Caco-2 (cell line): Measurements from ENCODE around the gene GALNT17. TPM values are rescaled to one million over a fixed set of nuclear protein-coding genes. Genes with fewer than 3 reads are reported as not detected.

Experiments
- BruUV-seq: library from RNA; stranded (reverse); fragments of 400-500 nt; replicated peaks from 2 replicates; lab custom pipeline; 2021; lab: Mats Ljungman, UMichigan
- CTCF ChIA-PET: fragments of 300-600 bp; sonication (Branson Sonifier 250); formaldehyde crosslinking; loops from one replicate; lab custom pipeline; 2022; ENCODE audit warnings: antibody characterized with exemption; lab: Charles Lee
- POLR2A ChIA-PET: fragments of 300-600 bp; sonication (Branson Sonifier 250); formaldehyde crosslinking; loops from one replicate; lab custom pipeline; 2022; ENCODE audit warnings: antibody characterized with exemption; lab: Charles Lee
- DNase-seq, 2 experiments: peaks; one replicate each; pipeline versions ENCODE4 v3.0.0 to v3.0.0-alpha.2; 2020 to 2022
- H3K27me3 ChIP-seq: replicated peaks from 2 replicates; pipeline ENCODE4 v1.6.0; 2011; ENCODE audit warnings: low read length; ENCODE audit not compliant: control insufficient read depth, insufficient read depth
- H3K36me3 ChIP-seq: 2 replicates; pipeline ENCODE4 v1.5.1; 2011; ENCODE audit warnings: low read length; ENCODE audit not compliant: control insufficient read depth, insufficient read depth
- H3K4me1 ChIP-seq: fragments of 250-450 bp; sonication (Bioruptor Pico); 2 replicates; pipeline ENCODE4 v1.5.1; 2020; ENCODE audit warnings: mild to moderate bottlenecking
- H3K4me3 ChIP-seq: 2 replicates; pipeline ENCODE4 v1.5.1; 2011; ENCODE audit warnings: low read depth, mild to moderate bottlenecking, control low read depth, low read length
- H3K9me3 ChIP-seq: fragments of 250-450 bp; sonication (Bioruptor Pico); 2 replicates; pipeline ENCODE4 v1.5.1; 2020; ENCODE audit warnings: mild to moderate bottlenecking, moderate library complexity
- H3K27ac Mint-ChIP-seq: one replicate; pipeline ENCODE4 v1.8.0; 2022; ENCODE audit warnings: mixed read lengths; ENCODE audit not compliant: unreplicated experiment
- H3K27me3 Mint-ChIP-seq: one replicate; pipeline ENCODE4 v1.8.0; 2022; ENCODE audit warnings: mixed read lengths; ENCODE audit not compliant: insufficient read depth, unreplicated experiment
- H3K36me3 Mint-ChIP-seq: one replicate; pipeline ENCODE4 v1.8.0; 2022; ENCODE audit warnings: mild to moderate bottlenecking, mixed read lengths; ENCODE audit not compliant: insufficient read depth, unreplicated experiment
- H3K4me1 Mint-ChIP-seq: one replicate; pipeline ENCODE4 v1.8.0; 2022; ENCODE audit warnings: low read depth, mixed read lengths; ENCODE audit not compliant: unreplicated experiment
- H3K4me3 Mint-ChIP-seq: one replicate; pipeline ENCODE4 v1.8.0; 2022; ENCODE audit warnings: mild to moderate bottlenecking, moderate library complexity, mixed read lengths; ENCODE audit not compliant: unreplicated experiment
- H3K9me3 Mint-ChIP-seq: one replicate; pipeline ENCODE4 v1.8.0; 2022; ENCODE audit warnings: mixed read lengths; ENCODE audit not compliant: unreplicated experiment
- intact Hi-C: fragments of 100-400 bp; cut with micrococcal nuclease; formaldehyde crosslinking; loops from one replicate; pipeline ENCODE4 v1.10.0; 2022; ENCODE audit not compliant: unreplicated experiment
- total RNA-seq: library from RNA; stranded (reverse); gene quantifications from 2 replicates; pipeline ENCODE4 v1.2.3, GENCODE V29; 2022
- TF ChIP-seq, protein P1 (sequence below), 2 experiments: fragments of 200-600 bp in 1 of 2; IDR thresholded peaks; 1 replicate in 1 of 2; 2 replicates in 1 of 2; pipeline versions ENCODE4 v1.5.1 to v1.8.0; 2011 to 2022; ENCODE audit warnings: antibody characterized with exemption in 1 of 2, control low read depth in 1 of 2, inconsistent platforms in 1 of 2, low read depth in 1 of 2, low read length in 1 of 2, mild to moderate bottlenecking in 1 of 2, moderate library complexity in 1 of 2; ENCODE audit not compliant: insufficient read depth in 1 of 2, severe bottlenecking in 1 of 2, unreplicated experiment in 1 of 2

GALNT17 gene
- total RNA-seq, 1 experiment from 2014 or later: not detected

- Mint-ChIP-seq H3K27me3 (peaks cover 5% of the 10 kb centered on the region), H3K36me3 (no peaks in the 10 kb centered on the region), H3K4me3 (no peak overlapping the region), H3K27ac (no peak overlapping the region), H3K9me3 (peaks cover 10% of the 10 kb centered on the region), H3K4me1 (no peaks in the 10 kb centered on the region)
- DNase-seq: no peak
- Histone ChIP-seq H3K9me3 (no peaks in the 10 kb centered on the region), H3K4me3 (no peak overlapping the region), H3K36me3 (no peaks in the 10 kb centered on the region), H3K4me1 (no peaks in the 10 kb centered on the region), H3K27me3 (no peaks in the 10 kb centered on the region)
- ChIA-PET CTCF (interaction anchor here (0.6 kb wide), 1 partner anchor 301 kb away, joined by 8 read pairs; no protein-coding TSS in a partner anchor), POLR2A (no interaction called here)
- TF ChIP-seq, protein P1, sequence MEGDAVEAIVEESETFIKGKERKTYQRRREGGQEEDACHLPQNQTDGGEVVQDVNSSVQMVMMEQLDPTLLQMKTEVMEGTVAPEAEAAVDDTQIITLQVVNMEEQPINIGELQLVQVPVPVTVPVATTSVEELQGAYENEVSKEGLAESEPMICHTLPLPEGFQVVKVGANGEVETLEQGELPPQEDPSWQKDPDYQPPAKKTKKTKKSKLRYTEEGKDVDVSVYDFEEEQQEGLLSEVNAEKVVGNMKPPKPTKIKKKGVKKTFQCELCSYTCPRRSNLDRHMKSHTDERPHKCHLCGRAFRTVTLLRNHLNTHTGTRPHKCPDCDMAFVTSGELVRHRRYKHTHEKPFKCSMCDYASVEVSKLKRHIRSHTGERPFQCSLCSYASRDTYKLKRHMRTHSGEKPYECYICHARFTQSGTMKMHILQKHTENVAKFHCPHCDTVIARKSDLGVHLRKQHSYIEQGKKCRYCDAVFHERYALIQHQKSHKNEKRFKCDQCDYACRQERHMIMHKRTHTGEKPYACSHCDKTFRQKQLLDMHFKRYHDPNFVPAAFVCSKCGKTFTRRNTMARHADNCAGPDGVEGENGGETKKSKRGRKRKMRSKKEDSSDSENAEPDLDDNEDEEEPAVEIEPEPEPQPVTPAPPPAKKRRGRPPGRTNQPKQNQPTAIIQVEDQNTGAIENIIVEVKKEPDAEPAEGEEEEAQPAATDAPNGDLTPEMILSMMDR (IDR thresholded peaks at IDR 0.05; ENCODE audit: insufficient read depth in 1 of 2, low read depth in 1 of 2, low read length in 1 of 2, severe bottlenecking in 1 of 2, unreplicated experiment in 1 of 2): no peak
- no TSS peak for BruUV-seq
- intact Hi-C loops: no loop called here
Measured at GRCh38 chr7:71290452-71290851, 158.5 kb downstream of the GALNT17 start.

DNA sequence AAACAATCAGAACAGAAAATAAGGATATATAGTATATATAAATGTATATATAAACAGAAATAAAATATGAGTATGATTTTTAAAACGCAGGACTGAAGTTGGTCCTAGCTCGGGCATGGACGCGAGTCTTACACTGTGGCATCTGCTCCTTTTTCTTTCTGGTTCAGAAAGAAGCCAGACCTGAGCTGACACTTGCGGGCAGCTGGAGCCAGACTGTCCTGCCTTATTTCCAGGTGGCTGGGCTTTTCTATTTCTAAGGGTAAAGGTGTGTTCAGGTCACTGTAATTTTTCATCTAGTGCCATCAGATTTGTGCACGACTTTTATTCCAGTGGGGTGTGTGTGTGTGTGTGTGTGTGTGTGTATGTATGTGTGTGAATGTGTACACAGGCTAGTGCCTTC, 166.4 kb downstream of the GALNT17 start:
- Mint-ChIP-seq H3K36me3 (no peaks in the 10 kb centered on the region), H3K27me3 (peaks cover 5% of the 10 kb centered on the region), H3K27ac (no peak overlapping the region), H3K4me1 (no peaks in the 10 kb centered on the region), H3K4me3 (no peak overlapping the region), H3K9me3 (peaks cover 11% of the 10 kb centered on the region)
- DNase-seq: no peak
- intact Hi-C loops: no loop called here
- Histone ChIP-seq H3K27me3 (no peaks in the 10 kb centered on the region), H3K4me1 (no peaks in the 10 kb centered on the region), H3K9me3 (no peaks in the 10 kb centered on the region), H3K4me3 (no peak overlapping the region), H3K36me3 (no peaks in the 10 kb centered on the region)
- CTCF ChIA-PET: no interaction called here
- BruUV-seq: no TSS peak
- POLR2A ChIA-PET: no interaction called here
- TF ChIP-seq, protein P1 (IDR thresholded peaks at IDR 0.05; ENCODE audit: insufficient read depth in 1 of 2, low read depth in 1 of 2, low read length in 1 of 2, severe bottlenecking in 1 of 2, unreplicated experiment in 1 of 2): no peak

GRCh38 chr7:71300086-71300485, 168.1 kb downstream of the GALNT17 start:
- Mint-ChIP-seq H3K27me3 (peaks cover under 1% of the 10 kb centered on the region), H3K4me3 (no peak overlapping the region), H3K36me3 (no peaks in the 10 kb centered on the region), H3K9me3 (peaks cover 4% of the 10 kb centered on the region), H3K4me1 (no peaks in the 10 kb centered on the region), H3K27ac (no peak overlapping the region)
- intact Hi-C loops: no loop called here
- Histone ChIP-seq H3K36me3 (no peaks in the 10 kb centered on the region), H3K9me3 (no peaks in the 10 kb centered on the region), H3K27me3 (no peaks in the 10 kb centered on the region), H3K4me1 (no peaks in the 10 kb centered on the region), H3K4me3 (no peak overlapping the region)
- CTCF ChIA-PET: no interaction called here
- no peak for DNase-seq
- no TSS peak for BruUV-seq
- TF ChIP-seq, protein P1 (IDR thresholded peaks at IDR 0.05; ENCODE audit: insufficient read depth in 1 of 2, low read depth in 1 of 2, low read length in 1 of 2, severe bottlenecking in 1 of 2, unreplicated experiment in 1 of 2): no peak
- POLR2A ChIA-PET: no interaction called here
